HepG2 (cell line): ENCODE data around the gene TTLL8. TPM values are rescaled to one million over a fixed set of nuclear protein-coding genes. Genes with fewer than 3 reads are reported as not detected.

ENCODE experiments used
- ATAC-seq: fragments of 200-7000 bp; cut with Tn5 transposase; 3 replicates; pipeline ENCODE4 v1.9.1; 2020; ENCODE audit warnings: mild to moderate bottlenecking, moderate library complexity
- BruUV-seq: library from RNA; stranded (reverse); fragments of 400-500 nt; replicated peaks from 2 replicates; lab custom pipeline; 2021; lab: Mats Ljungman, UMichigan
- CTCF ChIA-PET: fragments of 300-600 bp; formaldehyde crosslinking; extraction: SDS; loops from one replicate; lab custom pipeline; 2021; ENCODE audit warnings: low total read pairs, inconsistent platforms, low intra/inter-chr PET ratio; lab: Yijun Ruan, JAX
- POLR2A ChIA-PET: fragments of 350-600 bp; sonication (Branson Sonifier 250); formaldehyde crosslinking; loops from one replicate; lab custom pipeline; 2020; ENCODE audit warnings: antibody characterized with exemption, inconsistent platforms; lab: Yijun Ruan, JAX
- DNase-seq: peaks from one replicate; pipeline ENCODE4 v3.0.0-alpha.2; 2015; ENCODE audit warnings: low spot score
- FAIRE-seq: peaks from 3 replicates; lab custom pipeline; 2011; peaks lifted over from hg19 to GRCh38; lab: Jason Lieb, UNC
- H2AFZ ChIP-seq: one replicate; pipeline ENCODE4 v1.6.1; 2011; ENCODE audit warnings: low read length, inconsistent platforms
- H3K27ac ChIP-seq: fragments of 300-600 bp; 3 replicates; pipeline ENCODE4 v1.8.0; 2011; ENCODE audit warnings: mixed run types, mild to moderate bottlenecking, mixed read lengths, low read length, inconsistent platforms; ENCODE audit not compliant: insufficient read depth; ENCODE audit errors: extremely low read length
- H3K27me3 ChIP-seq, 2 experiments: fragments of 200-600 bp in 1 of 2; 2 replicates in 1 of 2; 3 replicates in 1 of 2; pipeline versions ENCODE4 v1.6.0 to v1.8.0; 2011; ENCODE audit warnings: low read length in 2 of 2, mild to moderate bottlenecking in 2 of 2, moderate library complexity in 2 of 2, inconsistent platforms in 1 of 2; ENCODE audit not compliant: insufficient read depth in 2 of 2, control insufficient read depth in 1 of 2
- H3K36me3 ChIP-seq, 2 experiments: fragments of 200-600 bp in 1 of 2; replicated peaks in 1 of 2; 2 replicates in 1 of 2; 3 replicates in 1 of 2; pipeline versions ENCODE4 v1.5.1 to v1.8.0; 2011; ENCODE audit warnings: low read length in 2 of 2, inconsistent platforms in 1 of 2; ENCODE audit not compliant: insufficient read depth in 2 of 2, control insufficient read depth in 1 of 2
- H3K4me1 ChIP-seq: 2 replicates; pipeline ENCODE4 v1.5.1; 2012; ENCODE audit warnings: low read length, inconsistent platforms; ENCODE audit not compliant: insufficient read depth
- H3K4me2 ChIP-seq: 2 replicates; pipeline ENCODE4 v1.6.0; 2011; ENCODE audit warnings: low read depth, low read length, inconsistent platforms
- H3K4me3 ChIP-seq, 3 experiments: fragments of 200-600 bp in 1 of 3; sonication (generic), shearing (Covaris generic) in 1 of 3; replicated peaks in 1 of 3; 2 replicates each; pipeline ENCODE4 v1.5.1; 2011 to 2016; ENCODE audit warnings: low read length in 3 of 3, inconsistent platforms in 2 of 3, low read depth in 2 of 3, mild to moderate bottlenecking in 2 of 3, control low read depth in 1 of 3, mixed read lengths in 1 of 3; ENCODE audit not compliant: insufficient read depth in 1 of 3
- H3K79me2 ChIP-seq: one replicate; pipeline ENCODE4 v1.6.1; 2011; ENCODE audit warnings: low read length, inconsistent platforms; ENCODE audit not compliant: insufficient read depth
- H3K9ac ChIP-seq: 2 replicates; pipeline ENCODE4 v1.6.0; 2011; ENCODE audit warnings: mild to moderate bottlenecking, low read depth, low read length, inconsistent platforms; ENCODE audit not compliant: insufficient read depth
- H3K9me3 ChIP-seq: 2 replicates; pipeline ENCODE4 v1.5.1; 2012; ENCODE audit warnings: mild to moderate bottlenecking, low read length
- H4K20me1 ChIP-seq: 2 replicates; pipeline ENCODE4 v1.6.0; 2011; ENCODE audit warnings: inconsistent platforms, mild to moderate bottlenecking, low read length, moderate library complexity; ENCODE audit not compliant: insufficient read depth
- BHLHE40 ChIP-seq: IDR thresholded peaks from 2 replicates; pipeline ENCODE4 v1.6.1; 2011; ENCODE audit warnings: low read length, improper control_type of control experiment
- HOXD1 ChIP-seq: sonication (generic); formaldehyde crosslinking; IDR thresholded peaks from 2 replicates; pipeline ENCODE4 v1.5.0; 2020; ENCODE audit warnings: missing genetic modification reagents
- KAT8 ChIP-seq: IDR thresholded peaks from 2 replicates; pipeline ENCODE4 v1.6.1; 2016; ENCODE audit warnings: missing genetic modification reagents, missing compliant biosample characterization
- SMAD1 ChIP-seq: sonication (generic); formaldehyde crosslinking; IDR thresholded peaks from 2 replicates; pipeline ENCODE4 v1.4.0; 2020; ENCODE audit warnings: missing genetic modification reagents, low read depth, mild to moderate bottlenecking, borderline replicate concordance
- ZFY ChIP-seq: sonication (generic); formaldehyde crosslinking; IDR thresholded peaks from 2 replicates; pipeline ENCODE4 v1.4.0; 2020; ENCODE audit warnings: missing genetic modification reagents
- ZNF335 ChIP-seq: sonication (generic); formaldehyde crosslinking; IDR thresholded peaks from 2 replicates; pipeline ENCODE4 v1.4.0; 2020; ENCODE audit warnings: missing genetic modification reagents
- ZNF501 ChIP-seq: sonication (generic); formaldehyde crosslinking; IDR thresholded peaks from 2 replicates; pipeline ENCODE4 v1.5.1; 2020; ENCODE audit warnings: mild to moderate bottlenecking, moderate library complexity, missing genetic modification reagents
- WGBS: methylation state at CpG from one replicate; pipeline ENCODE4 v1.1.6; 2017; ENCODE audit warnings: low lambda C conversion rate; 5-methylcytosine and 5-hydroxymethylcytosine counted together
- in situ Hi-C: cut with HindIII; loops from 2 replicates; pipeline ENCODE4 v1.10.0; 2017; ENCODE audit warnings: low pct_unique_long_range_greater_than_20kb; ENCODE audit not compliant: extremely low pct_ligation_motif_present
- intact Hi-C: fragments of 100-400 bp; cut with micrococcal nuclease; formaldehyde crosslinking; loops from one replicate; pipeline ENCODE4 v1.10.0; 2022; ENCODE audit not compliant: unreplicated experiment
- polyA plus RNA-seq, 8 experiments: library from polyadenylated mRNA; depleted of rRNA in 3 of 8; stranded (reverse) in 7 of 8; unstranded in 1 of 8; fragments of >200 nt; fragmentation: Illumina TruSeq in 4 of 8; extraction: Trizol in 4 of 8; gene quantifications; 2 replicates each; pipeline versions ENCODE4 v1.2.1 to v1.2.3, GENCODE V29; 2011 to 2016; ENCODE audit warnings: low read depth in 4 of 8, missing spikeins in 1 of 8, mixed read lengths in 1 of 8; ENCODE audit not compliant: insufficient read depth in 1 of 8
- total RNA-seq, 5 experiments: library from RNA; depleted of rRNA; stranded (reverse); fragments of >200 nt; fragmentation: Illumina TruSeq; extraction: Trizol; gene quantifications; 2 replicates each; pipeline ENCODE4 v1.2.3, GENCODE V29; 2016; ENCODE audit warnings: low read depth in 1 of 5
- TF ChIP-seq, protein P1 (sequence below): sonication (generic); formaldehyde crosslinking; IDR thresholded peaks from 2 replicates; pipeline ENCODE4 v1.4.0; 2020; ENCODE audit warnings: mild to moderate bottlenecking, missing genetic modification reagents
- TF ChIP-seq, protein P2 (sequence below), 2 experiments: IDR thresholded peaks; 2 replicates each; pipeline ENCODE4 v1.6.1; 2011 to 2012; ENCODE audit warnings: low read length in 2 of 2, borderline replicate concordance in 1 of 2, low read depth in 1 of 2, mild to moderate bottlenecking in 1 of 2, moderate library complexity in 1 of 2
- TF ChIP-seq, protein P3 (sequence below): sonication (generic); formaldehyde crosslinking; IDR thresholded peaks from 2 replicates; pipeline ENCODE4 v1.8.1; 2023; ENCODE audit warnings: mild to moderate bottlenecking, inconsistent platforms, moderate library complexity, missing genetic modification reagents, borderline replicate concordance

TTLL8 gene
- total and polyA plus RNA-seq, 2 of the 13 experiments (the other 11 are each of a cell fraction or from before 2014, with no cell fraction given) = not detected

DNA sequence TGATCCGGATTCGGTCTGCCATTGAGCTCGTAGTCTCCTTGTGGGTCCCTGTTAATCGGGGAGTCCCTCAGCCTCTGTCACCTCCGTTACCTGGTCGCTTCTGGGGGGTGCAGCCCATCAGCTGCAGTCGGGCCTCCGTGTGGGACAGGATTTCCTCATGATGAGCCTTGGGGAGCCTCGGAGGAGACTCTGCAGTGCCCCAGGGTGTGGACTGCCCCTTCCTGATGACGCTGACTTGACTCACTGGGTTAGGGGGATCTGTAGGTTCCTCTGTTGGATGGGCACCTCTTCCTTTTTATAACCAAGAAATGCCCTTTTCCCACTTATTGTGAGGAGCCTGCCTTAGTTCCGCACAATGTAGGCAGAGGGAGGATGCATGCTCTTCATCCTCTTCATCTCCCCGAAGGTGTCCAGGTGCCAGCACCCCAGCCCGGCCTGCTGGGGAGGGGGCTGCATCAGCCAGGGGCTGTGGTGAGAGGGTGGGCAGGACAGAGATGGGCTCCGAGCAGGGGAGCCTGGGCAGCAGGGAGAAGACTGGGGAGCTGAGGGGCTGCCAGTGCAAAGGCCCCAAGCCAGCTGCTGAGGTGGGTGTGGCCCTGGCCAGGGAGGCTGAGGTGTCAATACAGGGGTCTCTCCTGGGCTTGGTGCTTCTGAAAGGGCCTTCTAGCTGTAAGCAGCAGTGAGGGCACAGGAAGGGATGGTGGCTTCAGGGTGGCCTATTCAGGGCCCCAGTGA, 13.5 kb upstream of the TTLL8 start:
- no peak overlapping the region for H2AFZ ChIP-seq
- H4K20me1 ChIP-seq = no peaks in the 10 kb centered on the region
- H3K27ac ChIP-seq = no peak overlapping the region
- ATAC-seq (no peak; the same call in 2 of the 3 replicates), DNase-seq (no peak), FAIRE-seq (no peak)
- POLR2A ChIA-PET = no interaction called here
- no peak overlapping the region for H3K4me2 ChIP-seq
- H3K9ac ChIP-seq = no peak overlapping the region
- no peaks in the 10 kb centered on the region for H3K4me1 ChIP-seq
- WGBS = 31% methylated on average over 14 of the region's 14 CpGs
- H3K36me3 ChIP-seq = no peaks in the 10 kb centered on the region
- in situ Hi-C loops = no loop called here
- no peak for TF ChIP-seq HOXD1 (CRISPR knock-in tag)
- no peak for TF ChIP-seq ZNF335
- TF ChIP-seq, protein P1, sequence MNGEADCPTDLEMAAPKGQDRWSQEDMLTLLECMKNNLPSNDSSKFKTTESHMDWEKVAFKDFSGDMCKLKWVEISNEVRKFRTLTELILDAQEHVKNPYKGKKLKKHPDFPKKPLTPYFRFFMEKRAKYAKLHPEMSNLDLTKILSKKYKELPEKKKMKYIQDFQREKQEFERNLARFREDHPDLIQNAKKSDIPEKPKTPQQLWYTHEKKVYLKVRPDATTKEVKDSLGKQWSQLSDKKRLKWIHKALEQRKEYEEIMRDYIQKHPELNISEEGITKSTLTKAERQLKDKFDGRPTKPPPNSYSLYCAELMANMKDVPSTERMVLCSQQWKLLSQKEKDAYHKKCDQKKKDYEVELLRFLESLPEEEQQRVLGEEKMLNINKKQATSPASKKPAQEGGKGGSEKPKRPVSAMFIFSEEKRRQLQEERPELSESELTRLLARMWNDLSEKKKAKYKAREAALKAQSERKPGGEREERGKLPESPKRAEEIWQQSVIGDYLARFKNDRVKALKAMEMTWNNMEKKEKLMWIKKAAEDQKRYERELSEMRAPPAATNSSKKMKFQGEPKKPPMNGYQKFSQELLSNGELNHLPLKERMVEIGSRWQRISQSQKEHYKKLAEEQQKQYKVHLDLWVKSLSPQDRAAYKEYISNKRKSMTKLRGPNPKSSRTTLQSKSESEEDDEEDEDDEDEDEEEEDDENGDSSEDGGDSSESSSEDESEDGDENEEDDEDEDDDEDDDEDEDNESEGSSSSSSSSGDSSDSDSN = no peak
- no peak for TF ChIP-seq ZFY (CRISPR knock-in tag)
- intact Hi-C loops = no loop called here
- H3K27me3 ChIP-seq = peaks cover 3 to 12% of the 10 kb centered on the region in 2 experiments; a peak in 3 of 5 replicates
- H3K4me3 ChIP-seq = no peak overlapping the region
- no peaks in the 10 kb centered on the region for H3K9me3 ChIP-seq
- no TSS peak for BruUV-seq
- CTCF ChIA-PET = no interaction called here
- H3K79me2 ChIP-seq = no peaks in the 10 kb centered on the region

DNA sequence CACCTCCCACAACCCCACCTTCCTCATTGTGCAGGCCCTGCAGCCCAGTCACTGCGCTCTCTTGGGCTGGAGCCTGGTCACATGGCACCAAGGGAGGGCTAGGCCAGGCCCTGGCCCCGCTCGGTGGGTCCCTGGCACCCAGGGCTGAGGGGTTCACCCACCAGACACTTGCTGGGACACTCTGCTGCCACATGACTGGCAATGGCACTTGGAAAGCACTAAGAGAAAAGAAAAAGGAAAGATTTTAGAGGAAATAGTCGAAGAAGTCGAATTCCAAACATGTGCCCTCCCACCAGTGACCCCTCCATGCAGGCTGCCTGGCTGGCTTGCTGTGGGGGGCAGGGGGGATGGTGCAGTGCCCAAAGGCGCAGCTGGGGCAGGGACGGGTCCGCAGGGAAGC, 12.3 kb upstream of the TTLL8 start:
- no peak overlapping the region for H2AFZ ChIP-seq
- intact Hi-C loops = no loop called here
- no peak overlapping the region for H3K9ac ChIP-seq
- ATAC-seq = no peak
- no TSS peak for BruUV-seq
- H3K4me3 ChIP-seq = no peak overlapping the region
- H3K4me1 ChIP-seq = no peaks in the 10 kb centered on the region
- ChIA-PET CTCF (no interaction called here), POLR2A (no interaction called here)
- FAIRE-seq = no peak
- H3K4me2 ChIP-seq = no peak overlapping the region
- in situ Hi-C loops = no loop called here
- H3K27ac ChIP-seq = no peak overlapping the region
- H4K20me1 ChIP-seq = no peaks in the 10 kb centered on the region
- no peaks in the 10 kb centered on the region for H3K9me3 ChIP-seq
- 32% methylated on average over 8 of the region's 8 CpGs for WGBS
- peaks cover 3 to 11% of the 10 kb centered on the region in 2 experiments; a peak in 4 of 5 replicates for H3K27me3 ChIP-seq
- H3K79me2 ChIP-seq = no peaks in the 10 kb centered on the region
- DNase-seq = no peak
- no peaks in the 10 kb centered on the region for H3K36me3 ChIP-seq
- TF ChIP-seq ZNF501 (no peak), BHLHE40 (no peak), KAT8 (CRISPR knock-in tag) (no peak), SMAD1 (CRISPR knock-in tag) (no peak), HOXD1 (CRISPR knock-in tag) (no peak)
- TF ChIP-seq, protein P2, sequence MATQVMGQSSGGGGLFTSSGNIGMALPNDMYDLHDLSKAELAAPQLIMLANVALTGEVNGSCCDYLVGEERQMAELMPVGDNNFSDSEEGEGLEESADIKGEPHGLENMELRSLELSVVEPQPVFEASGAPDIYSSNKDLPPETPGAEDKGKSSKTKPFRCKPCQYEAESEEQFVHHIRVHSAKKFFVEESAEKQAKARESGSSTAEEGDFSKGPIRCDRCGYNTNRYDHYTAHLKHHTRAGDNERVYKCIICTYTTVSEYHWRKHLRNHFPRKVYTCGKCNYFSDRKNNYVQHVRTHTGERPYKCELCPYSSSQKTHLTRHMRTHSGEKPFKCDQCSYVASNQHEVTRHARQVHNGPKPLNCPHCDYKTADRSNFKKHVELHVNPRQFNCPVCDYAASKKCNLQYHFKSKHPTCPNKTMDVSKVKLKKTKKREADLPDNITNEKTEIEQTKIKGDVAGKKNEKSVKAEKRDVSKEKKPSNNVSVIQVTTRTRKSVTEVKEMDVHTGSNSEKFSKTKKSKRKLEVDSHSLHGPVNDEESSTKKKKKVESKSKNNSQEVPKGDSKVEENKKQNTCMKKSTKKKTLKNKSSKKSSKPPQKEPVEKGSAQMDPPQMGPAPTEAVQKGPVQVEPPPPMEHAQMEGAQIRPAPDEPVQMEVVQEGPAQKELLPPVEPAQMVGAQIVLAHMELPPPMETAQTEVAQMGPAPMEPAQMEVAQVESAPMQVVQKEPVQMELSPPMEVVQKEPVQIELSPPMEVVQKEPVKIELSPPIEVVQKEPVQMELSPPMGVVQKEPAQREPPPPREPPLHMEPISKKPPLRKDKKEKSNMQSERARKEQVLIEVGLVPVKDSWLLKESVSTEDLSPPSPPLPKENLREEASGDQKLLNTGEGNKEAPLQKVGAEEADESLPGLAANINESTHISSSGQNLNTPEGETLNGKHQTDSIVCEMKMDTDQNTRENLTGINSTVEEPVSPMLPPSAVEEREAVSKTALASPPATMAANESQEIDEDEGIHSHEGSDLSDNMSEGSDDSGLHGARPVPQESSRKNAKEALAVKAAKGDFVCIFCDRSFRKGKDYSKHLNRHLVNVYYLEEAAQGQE (IDR thresholded peaks at IDR 0.05; ENCODE audit: borderline replicate concordance in 1 of 2, low read depth in 1 of 2, low read length in 2 of 2) = no peak
- TF ChIP-seq, protein P3, sequence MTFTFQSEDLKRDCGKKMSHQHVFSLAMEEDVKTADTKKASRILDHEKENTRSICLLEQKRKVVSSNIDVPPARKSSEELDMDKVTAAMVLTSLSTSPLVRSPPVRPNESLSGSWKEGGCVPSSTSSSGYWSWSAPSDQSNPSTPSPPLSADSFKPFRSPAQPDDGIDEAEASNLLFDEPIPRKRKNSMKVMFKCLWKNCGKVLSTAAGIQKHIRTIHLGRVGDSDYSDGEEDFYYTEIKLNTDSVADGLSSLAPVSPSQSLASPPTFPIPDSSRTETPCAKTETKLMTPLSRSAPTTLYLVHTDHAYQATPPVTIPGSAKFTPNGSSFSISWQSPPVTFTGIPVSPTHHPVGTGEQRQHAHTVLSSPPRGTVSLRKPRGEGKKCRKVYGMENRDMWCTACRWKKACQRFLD (CRISPR knock-in tag) = no peak
